Uterus (tissue), 4 donors: ENCODE measurements around the gene CA10. TPM values are rescaled to one million over a fixed set of nuclear protein-coding genes. Genes with fewer than 3 reads are reported as not detected.

Source experiments
- DNase-seq, 2 donors: peaks; one replicate each; pipeline ENCODE4 v3.0.0-alpha.2; 2019 to 2020
- H3K27ac ChIP-seq, 2 donors: fragments of 200-600 bp; sonication (generic); 1 replicate in 1 of 2; 2 replicates in 1 of 2; pipeline ENCODE4 v1.5.1; 2016 to 2018
- H3K27me3 ChIP-seq, 2 donors: fragments of 200-600 bp; sonication (generic); one replicate each; pipeline ENCODE4 v1.5.1; 2018 to 2019; ENCODE audit warnings: control low read depth in 1 of 2
- H3K36me3 ChIP-seq, 2 donors: fragments of 200-600 bp; sonication (generic); one replicate each; pipeline ENCODE4 v1.5.1; 2019; ENCODE audit warnings: control low read depth in 1 of 2
- H3K4me1 ChIP-seq, 2 donors: fragments of 200-600 bp; sonication (generic); one replicate each; pipeline ENCODE4 v1.5.1; 2018 to 2019; ENCODE audit warnings: control low read depth in 1 of 2
- H3K4me3 ChIP-seq, 2 donors: fragments of 200-600 bp; sonication (generic); 1 replicate in 1 of 2; 2 replicates in 1 of 2; pipeline ENCODE4 v1.5.1; 2018 to 2019; ENCODE audit warnings: mild to moderate bottlenecking in 1 of 2
- H3K9me3 ChIP-seq, 2 donors: fragments of 200-600 bp; sonication (generic); one replicate each; pipeline ENCODE4 v1.5.1; 2019; ENCODE audit warnings: control low read depth in 1 of 2
- POLR2A ChIP-seq, 2 donors: fragments of 450-650 bp; IDR thresholded peaks; one replicate each; pipeline ENCODE4 v1.6.1; 2016; ENCODE audit warnings: antibody characterized with exemption in 2 of 2, mild to moderate bottlenecking in 1 of 2, moderate library complexity in 1 of 2
- intact Hi-C: fragments of 100-400 bp; cut with DNase I; formaldehyde crosslinking; loops from one replicate; pipeline ENCODE4 v1.15.1; 2023; ENCODE audit warnings: low total_unique reads
- total RNA-seq, 4 donors: library from RNA; depleted of rRNA in 3 of 4; stranded (reverse); fragments of >200 nt in 3 of 4; gene quantifications; one replicate each; pipeline versions ENCODE4 v1.1.0 to v1.2.4, GENCODE V29; 2014 to 2023
- TF ChIP-seq, protein P1 (sequence below), 4 experiments: fragments of 200-600 bp in 2 of 4; fragments of 450-650 bp in 2 of 4; sonication (generic) in 2 of 4; IDR thresholded peaks; one replicate each; pipeline ENCODE4 v1.5.1; 2016 to 2019; ENCODE audit warnings: antibody characterized with exemption in 4 of 4, mild to moderate bottlenecking in 2 of 4, moderate library complexity in 1 of 4
- donor health status: DM: yes; HTN: yes; CAD: no.

Gene CA10
- total RNA-seq, 4 donors from 2014 or later: 5.3 TPM; not detected in 3

DNA sequence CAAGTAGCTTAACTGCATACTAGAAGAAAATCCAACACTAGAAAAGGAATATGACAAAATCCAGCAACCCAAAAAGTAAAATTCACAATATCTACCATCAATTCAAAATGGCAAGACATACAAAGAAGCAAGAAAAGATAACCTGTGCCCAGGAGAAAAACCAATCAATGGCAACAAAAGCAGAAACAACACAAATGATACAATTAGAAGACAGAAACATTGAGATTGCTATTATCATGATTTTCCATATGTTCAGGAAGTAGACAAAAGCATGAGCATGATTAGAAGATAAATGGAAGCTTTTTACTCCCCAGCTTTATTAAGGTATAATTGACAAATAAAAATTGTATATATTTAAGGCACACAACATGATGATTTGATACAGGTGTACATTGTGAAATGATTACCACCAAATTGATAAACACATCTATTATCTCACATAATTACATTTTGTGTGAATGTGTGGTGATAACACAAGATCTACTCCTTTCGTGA, 117.3 kb downstream of the CA10 start:
- Histone ChIP-seq H3K27me3 (peaks cover 0 to 3% of the 10 kb centered on the region in 2 donors), H3K4me3 (no peak overlapping the region), H3K4me1 (no peaks in the 10 kb centered on the region), H3K9me3 (no peaks in the 10 kb centered on the region), H3K36me3 (no peaks in the 10 kb centered on the region), H3K27ac (no peak overlapping the region)
- intact Hi-C loops: no loop called here
- DNase-seq: no peak
- TF ChIP-seq, protein P1, sequence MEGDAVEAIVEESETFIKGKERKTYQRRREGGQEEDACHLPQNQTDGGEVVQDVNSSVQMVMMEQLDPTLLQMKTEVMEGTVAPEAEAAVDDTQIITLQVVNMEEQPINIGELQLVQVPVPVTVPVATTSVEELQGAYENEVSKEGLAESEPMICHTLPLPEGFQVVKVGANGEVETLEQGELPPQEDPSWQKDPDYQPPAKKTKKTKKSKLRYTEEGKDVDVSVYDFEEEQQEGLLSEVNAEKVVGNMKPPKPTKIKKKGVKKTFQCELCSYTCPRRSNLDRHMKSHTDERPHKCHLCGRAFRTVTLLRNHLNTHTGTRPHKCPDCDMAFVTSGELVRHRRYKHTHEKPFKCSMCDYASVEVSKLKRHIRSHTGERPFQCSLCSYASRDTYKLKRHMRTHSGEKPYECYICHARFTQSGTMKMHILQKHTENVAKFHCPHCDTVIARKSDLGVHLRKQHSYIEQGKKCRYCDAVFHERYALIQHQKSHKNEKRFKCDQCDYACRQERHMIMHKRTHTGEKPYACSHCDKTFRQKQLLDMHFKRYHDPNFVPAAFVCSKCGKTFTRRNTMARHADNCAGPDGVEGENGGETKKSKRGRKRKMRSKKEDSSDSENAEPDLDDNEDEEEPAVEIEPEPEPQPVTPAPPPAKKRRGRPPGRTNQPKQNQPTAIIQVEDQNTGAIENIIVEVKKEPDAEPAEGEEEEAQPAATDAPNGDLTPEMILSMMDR (IDR thresholded peaks at IDR 0.05): no peak
- TF ChIP-seq POLR2A (IDR thresholded peaks at IDR 0.05): no peak

GRCh38 chr17:52036416-52036815, 122.1 kb downstream of the CA10 start:
- TF ChIP-seq POLR2A (IDR thresholded peaks at IDR 0.05): no peak
- TF ChIP-seq, protein P1 (IDR thresholded peaks at IDR 0.05): no peak
- Histone ChIP-seq H3K27me3 (no peaks in the 10 kb centered on the region), H3K9me3 (no peaks in the 10 kb centered on the region), H3K4me3 (no peak overlapping the region), H3K4me1 (no peaks in the 10 kb centered on the region), H3K27ac (no peak overlapping the region), H3K36me3 (no peaks in the 10 kb centered on the region)
- intact Hi-C loops: no loop called here
- DNase-seq: no peak

DNA sequence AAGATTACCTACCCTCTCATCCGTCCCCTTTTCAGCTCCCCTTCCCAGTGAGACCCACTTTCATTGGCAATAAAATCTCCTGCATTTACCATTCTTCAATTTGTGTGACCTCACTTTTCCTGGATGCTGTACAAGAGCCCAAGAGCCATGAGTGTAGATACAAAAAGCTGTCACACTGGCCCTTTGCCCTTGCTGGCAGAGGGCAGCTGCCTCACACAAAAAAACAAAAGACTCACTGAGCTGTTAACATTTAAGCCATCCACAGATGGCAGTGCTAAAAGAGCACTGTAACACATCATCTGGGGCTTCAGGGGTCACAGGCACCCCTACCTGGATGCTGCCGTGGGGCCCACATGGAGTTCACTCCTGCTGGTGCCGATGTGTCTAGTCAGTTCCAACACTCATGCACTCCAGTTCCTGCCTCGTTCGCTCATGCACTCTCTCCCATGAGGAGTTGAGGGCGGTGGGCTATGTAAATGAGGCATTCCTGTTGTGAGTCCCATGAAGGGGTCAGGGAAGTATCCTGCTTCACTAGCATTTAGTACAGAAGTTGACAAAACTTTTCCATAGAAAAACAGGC, 123.1 kb downstream of the CA10 start:
- TF ChIP-seq, protein P1 (IDR thresholded peaks at IDR 0.05): no peak
- no peak for TF ChIP-seq POLR2A (IDR thresholded peaks at IDR 0.05)
- intact Hi-C loops: no loop called here

GRCh38 chr17:52032454-52032853, 126.1 kb downstream of the CA10 start:
- DNase-seq: no peak
- no peak overlapping the region for H3K4me3 ChIP-seq
- H3K36me3 ChIP-seq: no peaks in the 10 kb centered on the region
- no peak overlapping the region for H3K27ac ChIP-seq
- intact Hi-C loops: no loop called here
- no peaks in the 10 kb centered on the region for H3K4me1 ChIP-seq
- H3K27me3 ChIP-seq: no peaks in the 10 kb centered on the region
- H3K9me3 ChIP-seq: no peaks in the 10 kb centered on the region
- TF ChIP-seq, protein P1 (IDR thresholded peaks at IDR 0.05): no peak
- no peak for TF ChIP-seq POLR2A (IDR thresholded peaks at IDR 0.05)

More for the DNA sequence above, 123.1 kb downstream of the CA10 start:
- Histone ChIP-seq H3K4me1 (no peaks in the 10 kb centered on the region), H3K36me3 (no peaks in the 10 kb centered on the region), H3K9me3 (no peaks in the 10 kb centered on the region), H3K27ac (no peak overlapping the region), H3K4me3 (no peak overlapping the region), H3K27me3 (no peaks in the 10 kb centered on the region)
- no peak for DNase-seq

DNA sequence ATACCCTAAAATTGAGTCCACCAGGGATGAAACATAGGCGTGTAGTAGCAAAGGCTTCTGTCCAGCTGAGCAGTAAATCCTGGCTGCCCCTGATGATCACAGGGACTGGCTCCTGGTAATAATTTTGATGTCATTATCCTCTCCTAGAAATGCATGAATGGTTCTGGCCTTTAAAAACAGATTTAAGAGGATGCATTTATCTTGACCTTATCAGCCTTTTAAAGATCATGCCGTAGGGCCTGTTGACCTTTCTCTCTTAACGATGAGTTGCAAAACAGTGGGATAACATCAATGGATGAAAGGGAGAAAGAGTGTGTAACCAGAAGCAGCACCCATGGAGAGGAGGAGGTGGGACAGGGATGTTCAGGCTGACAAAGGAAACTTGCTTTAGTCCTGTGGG, 128.5 kb downstream of the CA10 start:
- no peaks in the 10 kb centered on the region for H3K27me3 ChIP-seq
- H3K36me3 ChIP-seq: no peaks in the 10 kb centered on the region
- no peak for DNase-seq
- H3K27ac ChIP-seq: no peak overlapping the region
- no peak overlapping the region for H3K4me3 ChIP-seq
- TF ChIP-seq POLR2A (IDR thresholded peaks at IDR 0.05): no peak
- TF ChIP-seq, protein P1 (IDR thresholded peaks at IDR 0.05): no peak
- no peaks in the 10 kb centered on the region for H3K9me3 ChIP-seq
- intact Hi-C loops: no loop called here
- no peaks in the 10 kb centered on the region for H3K4me1 ChIP-seq
